Caco-2 (cell line): ENCODE data around the gene CAMK1D. TPM values are rescaled to one million over a fixed set of nuclear protein-coding genes. Genes with fewer than 3 reads are reported as not detected.

ENCODE experiments used
- BruUV-seq: library from RNA; stranded (reverse); fragments of 400-500 nt; replicated peaks from 2 replicates; lab custom pipeline; 2021; lab: Mats Ljungman, UMichigan
- CTCF ChIA-PET: fragments of 300-600 bp; sonication (Branson Sonifier 250); formaldehyde crosslinking; loops from one replicate; lab custom pipeline; 2022; ENCODE audit warnings: antibody characterized with exemption; lab: Charles Lee
- POLR2A ChIA-PET: fragments of 300-600 bp; sonication (Branson Sonifier 250); formaldehyde crosslinking; loops from one replicate; lab custom pipeline; 2022; ENCODE audit warnings: antibody characterized with exemption; lab: Charles Lee
- DNase-seq, 2 experiments: peaks; one replicate each; pipeline versions ENCODE4 v3.0.0 to v3.0.0-alpha.2; 2020 to 2022
- H3K27me3 ChIP-seq: replicated peaks from 2 replicates; pipeline ENCODE4 v1.6.0; 2011; ENCODE audit warnings: low read length; ENCODE audit not compliant: control insufficient read depth, insufficient read depth
- H3K36me3 ChIP-seq: 2 replicates; pipeline ENCODE4 v1.5.1; 2011; ENCODE audit warnings: low read length; ENCODE audit not compliant: control insufficient read depth, insufficient read depth
- H3K4me1 ChIP-seq: fragments of 250-450 bp; sonication (Bioruptor Pico); 2 replicates; pipeline ENCODE4 v1.5.1; 2020; ENCODE audit warnings: mild to moderate bottlenecking
- H3K4me3 ChIP-seq: 2 replicates; pipeline ENCODE4 v1.5.1; 2011; ENCODE audit warnings: low read depth, mild to moderate bottlenecking, control low read depth, low read length
- H3K9me3 ChIP-seq: fragments of 250-450 bp; sonication (Bioruptor Pico); 2 replicates; pipeline ENCODE4 v1.5.1; 2020; ENCODE audit warnings: mild to moderate bottlenecking, moderate library complexity
- H3K27ac Mint-ChIP-seq: one replicate; pipeline ENCODE4 v1.8.0; 2022; ENCODE audit warnings: mixed read lengths; ENCODE audit not compliant: unreplicated experiment
- H3K27me3 Mint-ChIP-seq: one replicate; pipeline ENCODE4 v1.8.0; 2022; ENCODE audit warnings: mixed read lengths; ENCODE audit not compliant: insufficient read depth, unreplicated experiment
- H3K36me3 Mint-ChIP-seq: one replicate; pipeline ENCODE4 v1.8.0; 2022; ENCODE audit warnings: mild to moderate bottlenecking, mixed read lengths; ENCODE audit not compliant: insufficient read depth, unreplicated experiment
- H3K4me1 Mint-ChIP-seq: one replicate; pipeline ENCODE4 v1.8.0; 2022; ENCODE audit warnings: low read depth, mixed read lengths; ENCODE audit not compliant: unreplicated experiment
- H3K4me3 Mint-ChIP-seq: one replicate; pipeline ENCODE4 v1.8.0; 2022; ENCODE audit warnings: mild to moderate bottlenecking, moderate library complexity, mixed read lengths; ENCODE audit not compliant: unreplicated experiment
- H3K9me3 Mint-ChIP-seq: one replicate; pipeline ENCODE4 v1.8.0; 2022; ENCODE audit warnings: mixed read lengths; ENCODE audit not compliant: unreplicated experiment
- CTCF ChIP-seq, 2 experiments: fragments of 200-600 bp in 1 of 2; IDR thresholded peaks; 1 replicate in 1 of 2; 2 replicates in 1 of 2; pipeline versions ENCODE4 v1.5.1 to v1.8.0; 2011 to 2022; ENCODE audit warnings: antibody characterized with exemption in 1 of 2, control low read depth in 1 of 2, inconsistent platforms in 1 of 2, low read depth in 1 of 2, low read length in 1 of 2, mild to moderate bottlenecking in 1 of 2, moderate library complexity in 1 of 2; ENCODE audit not compliant: insufficient read depth in 1 of 2, severe bottlenecking in 1 of 2, unreplicated experiment in 1 of 2
- intact Hi-C: fragments of 100-400 bp; cut with micrococcal nuclease; formaldehyde crosslinking; loops from one replicate; pipeline ENCODE4 v1.10.0; 2022; ENCODE audit not compliant: unreplicated experiment
- total RNA-seq: library from RNA; stranded (reverse); gene quantifications from 2 replicates; pipeline ENCODE4 v1.2.3, GENCODE V29; 2022

The CAMK1D gene
- total RNA-seq, 1 experiment from 2014 or later, result 10.9 TPM

- POLR2A ChIA-PET, result no interaction called here
- no peaks in the 10 kb centered on the region for H3K27me3 Mint-ChIP-seq
Measured at GRCh38 chr10:12577610-12578009, 228.3 kb downstream of the CAMK1D start.

GRCh38 chr10:12579954-12580858 lies 230.9 kb downstream of the CAMK1D start:
- Histone ChIP-seq H3K36me3 (no peaks in the 10 kb centered on the region), H3K4me3 (no peak overlapping the region), H3K4me1 (no peaks in the 10 kb centered on the region), H3K27me3 (no peaks in the 10 kb centered on the region), H3K9me3 (peaks cover 20% of the 10 kb centered on the region)
- no peak overlapping the region for H3K4me3 Mint-ChIP-seq
- H3K27me3 Mint-ChIP-seq, result no peaks in the 10 kb centered on the region
- peaks cover 13% of the 10 kb centered on the region for H3K9me3 Mint-ChIP-seq
- no peak for DNase-seq
- no TSS peak for BruUV-seq
- no peak for TF ChIP-seq CTCF (IDR thresholded peaks at IDR 0.05; ENCODE audit: insufficient read depth in 1 of 2, low read depth in 1 of 2, low read length in 1 of 2, severe bottlenecking in 1 of 2, unreplicated experiment in 1 of 2)
- intact Hi-C loops, result no loop called here
- ChIA-PET CTCF (no interaction called here), POLR2A (no interaction called here)
- H3K27ac Mint-ChIP-seq, result no peak overlapping the region
- no peaks in the 10 kb centered on the region for H3K36me3 Mint-ChIP-seq
- no peaks in the 10 kb centered on the region for H3K4me1 Mint-ChIP-seq

More at GRCh38 chr10:12577610-12578009, 228.3 kb downstream of the CAMK1D start:
- no peak for DNase-seq
- Mint-ChIP-seq H3K27ac (no peak overlapping the region), H3K36me3 (no peaks in the 10 kb centered on the region), H3K4me1 (no peaks in the 10 kb centered on the region), H3K9me3 (peaks cover 10% of the 10 kb centered on the region), H3K4me3 (no peak overlapping the region)
- CTCF ChIA-PET, result no interaction called here
- Histone ChIP-seq H3K27me3 (no peaks in the 10 kb centered on the region), H3K36me3 (no peaks in the 10 kb centered on the region), H3K4me1 (no peaks in the 10 kb centered on the region), H3K9me3 (peaks cover 20% of the 10 kb centered on the region), H3K4me3 (no peak overlapping the region)
- intact Hi-C loops, result no loop called here
- BruUV-seq, result no TSS peak
- no peak for TF ChIP-seq CTCF (IDR thresholded peaks at IDR 0.05; ENCODE audit: insufficient read depth in 1 of 2, low read depth in 1 of 2, low read length in 1 of 2, severe bottlenecking in 1 of 2, unreplicated experiment in 1 of 2)

- no peak overlapping the region for H3K4me3 Mint-ChIP-seq
- Histone ChIP-seq H3K36me3 (no peaks in the 10 kb centered on the region), H3K4me1 (no peaks in the 10 kb centered on the region), H3K9me3 (peaks cover 4% of the 10 kb centered on the region; the same call in 1 of the 2 replicates), H3K4me3 (no peak overlapping the region), H3K27me3 (no peaks in the 10 kb centered on the region)
- H3K4me1 Mint-ChIP-seq, result no peaks in the 10 kb centered on the region
- no TSS peak for BruUV-seq
- peaks cover 9% of the 10 kb centered on the region for H3K9me3 Mint-ChIP-seq
- no peak overlapping the region for H3K27ac Mint-ChIP-seq
- H3K27me3 Mint-ChIP-seq, result peaks cover 3% of the 10 kb centered on the region
- TF ChIP-seq CTCF (IDR thresholded peaks at IDR 0.05; ENCODE audit: insufficient read depth in 1 of 2, low read depth in 1 of 2, low read length in 1 of 2, severe bottlenecking in 1 of 2, unreplicated experiment in 1 of 2), result no peak
- intact Hi-C loops, result no loop called here
- ChIA-PET POLR2A (no interaction called here), CTCF (no interaction called here)
- DNase-seq, result no peak
- no peaks in the 10 kb centered on the region for H3K36me3 Mint-ChIP-seq
Measured at GRCh38 chr10:12583891-12584595, 234.7 kb downstream of the CAMK1D start.
